Muscle of leg (tissue), 11 donors: ENCODE results near the gene CRYGS. TPM values are rescaled to one million over a fixed set of nuclear protein-coding genes. Genes with fewer than 3 reads are reported as not detected.
A peak's percentile ranks its signal among the peaks of the same experiment; 100 is the strongest.

Source experiments
- DNase-seq: peaks from one replicate; pipeline ENCODE4 v3.0.0; 2013
- H3K27ac ChIP-seq: one replicate; pipeline ENCODE4 v1.5.1; 2013; ENCODE audit warnings: mild to moderate bottlenecking, low read length, control low read depth
- H3K27me3 ChIP-seq: one replicate; pipeline ENCODE4 v1.6.1; 2013; ENCODE audit warnings: low read length; ENCODE audit not compliant: control insufficient read depth, insufficient read depth
- H3K36me3 ChIP-seq: one replicate; pipeline ENCODE4 v1.6.1; 2013; ENCODE audit warnings: low read length; ENCODE audit not compliant: control insufficient read depth, insufficient read depth
- H3K4me1 ChIP-seq: one replicate; pipeline ENCODE4 v1.6.1; 2013; ENCODE audit warnings: low read length; ENCODE audit not compliant: control insufficient read depth, insufficient read depth
- H3K4me3 ChIP-seq: one replicate; pipeline ENCODE4 v1.5.1; 2013; ENCODE audit warnings: low read length, control low read depth
- H3K9me3 ChIP-seq: replicated peaks from 2 replicates; pipeline ENCODE4 v1.6.1; 2013; ENCODE audit warnings: low read depth, low read length; ENCODE audit not compliant: control insufficient read depth
- WGBS: methylation state at CpG from one replicate; pipeline ENCODE4 v1.1.5; 2013; ENCODE audit warnings: missing lambda C conversion rate; ENCODE audit not compliant: insufficient coverage; 5-methylcytosine and 5-hydroxymethylcytosine counted together
- polyA plus RNA-seq, 8 donors: library from polyadenylated mRNA; unstranded; fragments of 120-200 nt; gene quantifications; one replicate each; pipeline versions ENCODE4 v1.2.1 to v1.2.3, GENCODE V29; 2013; ENCODE audit warnings: inconsistent platforms in 1 of 8, low replicate concordance in 1 of 8; ENCODE audit not compliant: insufficient read length in 8 of 8, insufficient read depth in 1 of 8
- total RNA-seq: library from RNA; stranded (reverse); fragments of 120-200 nt; gene quantifications from one replicate; pipeline ENCODE4 v1.2.4, GENCODE V29; 2013

Gene CRYGS
- total and polyA plus RNA-seq, 9 donors, result 1.3 to 4.3 (median 2.5) TPM

DNA sequence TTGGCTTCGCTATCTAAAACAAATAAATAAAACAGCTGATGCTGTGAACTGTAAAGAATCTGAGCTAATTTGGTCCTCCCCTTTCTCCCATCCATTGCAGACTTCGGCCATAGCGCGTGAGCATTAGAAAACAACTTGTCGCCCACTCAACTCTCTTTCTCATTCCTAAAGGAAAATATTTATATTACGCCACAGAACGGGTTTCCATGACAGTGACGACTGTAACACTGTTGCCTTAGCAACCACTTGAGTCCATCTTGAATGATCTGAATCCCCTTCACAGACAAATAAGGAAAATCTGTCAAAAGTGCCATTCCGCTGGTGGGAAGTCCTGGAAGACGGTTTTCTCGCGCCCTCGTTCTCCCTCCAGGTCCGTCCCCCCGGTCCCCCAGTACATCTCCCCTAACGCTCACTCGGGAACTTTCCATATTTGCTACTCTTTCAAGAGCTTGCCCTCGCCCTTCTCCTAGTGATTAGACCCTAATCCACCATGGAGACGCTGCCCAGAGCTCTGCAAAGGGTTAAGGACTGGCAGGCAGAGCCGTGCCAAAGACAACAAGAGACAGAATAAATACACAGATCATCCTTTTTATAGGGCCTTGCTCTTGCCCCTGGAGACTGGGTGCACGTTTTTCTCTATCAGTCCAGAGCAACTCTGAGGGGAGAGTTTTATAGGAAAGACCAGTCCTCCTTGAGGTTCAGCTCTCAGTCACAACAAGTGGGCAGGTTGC is 50.5 kb downstream of the CRYGS start:
- peak overlapping the region; percentile 55 for H3K27ac ChIP-seq
- whole genome bisulfite sequencing, result 69% methylated on average over 18 of the region's 21 CpGs

DNA sequence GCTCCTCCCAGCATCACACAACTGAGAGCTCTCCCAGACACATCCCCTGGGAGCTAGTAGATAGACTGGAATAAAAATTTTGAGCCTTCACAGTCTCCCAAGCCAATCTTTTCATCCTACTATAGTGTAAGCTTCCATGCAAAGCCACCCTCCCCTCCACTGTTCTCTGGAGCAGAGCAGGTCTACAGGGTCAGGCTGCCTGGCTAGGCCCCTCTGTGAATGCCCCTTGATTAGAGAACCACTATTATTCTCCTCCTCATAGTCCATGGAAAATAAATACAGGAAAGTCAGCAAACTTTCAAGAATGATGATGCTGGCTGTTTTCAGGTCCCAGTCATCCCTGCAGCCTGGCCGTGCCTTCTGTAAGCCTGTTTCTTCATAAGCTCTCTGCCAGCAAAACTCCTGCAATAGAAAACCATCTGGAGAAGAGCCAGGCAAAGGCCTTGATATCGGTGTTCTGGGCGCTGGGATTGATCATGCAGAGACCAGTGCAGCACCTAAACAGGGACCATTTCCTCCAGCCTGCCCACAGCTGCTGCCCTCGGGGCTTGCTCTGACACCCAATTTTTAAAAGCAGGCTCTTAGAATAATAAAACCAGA is 51.7 kb downstream of the CRYGS start:
- Histone ChIP-seq H3K4me1 (no peaks in the 10 kb centered on the region), H3K36me3 (no peaks in the 10 kb centered on the region), H3K27ac (no peak overlapping the region), H3K4me3 (no peak overlapping the region), H3K27me3 (peaks cover 3% of the 10 kb centered on the region), H3K9me3 (no peaks in the 10 kb centered on the region)
- 62% methylated on average over 3 of the region's 4 CpGs for WGBS
- DNase-seq, result no peak

More for the DNA sequence above, 50.5 kb downstream of the CRYGS start:
- no peaks in the 10 kb centered on the region for H3K27me3 ChIP-seq
- no peaks in the 10 kb centered on the region for H3K4me1 ChIP-seq
- no peaks in the 10 kb centered on the region for H3K9me3 ChIP-seq
- peak; percentile 42 for DNase-seq
- no peaks in the 10 kb centered on the region for H3K36me3 ChIP-seq
- no peak overlapping the region for H3K4me3 ChIP-seq

DNA sequence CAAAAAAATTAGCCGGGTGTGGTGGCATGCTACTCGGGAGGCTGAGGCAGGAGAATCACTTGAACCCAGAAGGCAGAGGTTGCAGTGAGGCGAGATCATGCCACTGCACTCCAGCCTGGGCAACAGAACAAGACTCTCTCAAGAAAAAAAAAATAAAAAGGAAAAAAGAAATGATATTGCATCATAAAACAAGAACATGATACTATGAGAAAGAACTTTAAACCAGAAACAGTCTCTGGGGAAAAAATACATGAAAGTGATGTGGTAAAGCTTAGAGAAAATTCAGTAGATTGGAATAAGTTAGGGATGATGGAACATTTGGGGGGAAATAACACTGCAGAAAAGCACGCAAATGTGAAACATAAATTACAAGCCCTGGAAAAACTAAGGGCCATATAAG is 54.7 kb downstream of the CRYGS start:
- Histone ChIP-seq H3K36me3 (no peaks in the 10 kb centered on the region), H3K27me3 (peaks cover 3% of the 10 kb centered on the region), H3K4me3 (no peak overlapping the region), H3K4me1 (no peaks in the 10 kb centered on the region), H3K9me3 (no peaks in the 10 kb centered on the region), H3K27ac (no peak overlapping the region)
- no CpG with 5 or more reads among the region's 4 CpGs for WGBS
- DNase-seq, result no peak

Other genes with a start within 250 kb of the CRYGS start
- gene DGKG, start 182.1 kb downstream of the CRYGS start, total RNA-seq, result 1.8 TPM
- gene DGKG, start 182.1 kb downstream of the CRYGS start, polyA plus RNA-seq, result 1 to 10 TPM in 6 of 8 donors, under 1 TPM in 2; 0.83 to 2.0 (median 1.5) TPM
- gene TBCCD1, start 23.0 kb upstream of the CRYGS start, total RNA-seq, result 13.3 TPM
- 10 to 100 TPM in 7 of 8 donors, 1 to 10 TPM in 1; 8.5 to 14.3 (median 10.9) TPM for gene TBCCD1, start 23.0 kb upstream of the CRYGS start, polyA plus RNA-seq
- gene DNAJB11, start 26.3 kb upstream of the CRYGS start, total RNA-seq, result 30.3 TPM
- gene DNAJB11, start 26.3 kb upstream of the CRYGS start, polyA plus RNA-seq, result 10 to 100 TPM; 36.6 to 49.7 (median 40.7) TPM
- 0.75 TPM for gene AHSG, start 68.7 kb upstream of the CRYGS start, total RNA-seq
- gene AHSG, start 68.7 kb upstream of the CRYGS start, polyA plus RNA-seq, result 10 to 100 TPM in 1 of 8 donors, 1 to 10 TPM in 1, under 1 TPM in 4, not detected in 2; 0.10 to 22.3 (median 0.22) TPM
- 0.04 TPM for gene FETUB, start 96.0 kb upstream of the CRYGS start, total RNA-seq
- gene FETUB, start 96.0 kb upstream of the CRYGS start, polyA plus RNA-seq, result under 1 TPM in 4 of 8 donors, not detected in 4; 0.10 to 0.55 (median 0.28) TPM
- gene HRG, start 121.6 kb upstream of the CRYGS start, total RNA-seq, result 0.04 TPM
- gene HRG, start 121.6 kb upstream of the CRYGS start, polyA plus RNA-seq, result under 1 TPM in 4 of 8 donors, not detected in 4; 0.03 to 0.53 (median 0.18) TPM
- 0.13 TPM for gene KNG1, start 173.0 kb upstream of the CRYGS start, total RNA-seq
- gene KNG1, start 173.0 kb upstream of the CRYGS start, polyA plus RNA-seq, result 1 to 10 TPM in 1 of 8 donors, under 1 TPM in 3, not detected in 4; 0.05 to 1.5 (median 0.59) TPM
- gene EIF4A2, start 239.2 kb upstream of the CRYGS start, total RNA-seq, result 593 TPM
- 100 to 1,000 TPM; 477 to 568 (median 540) TPM for gene EIF4A2, start 239.2 kb upstream of the CRYGS start, polyA plus RNA-seq